Measurements from ENCODE around the gene SCGN. TPM values are rescaled to one million over a fixed set of nuclear protein-coding genes. Genes with fewer than 3 reads are reported as not detected.

Gene SCGN
- total RNA-seq, 1 donor = not detected

DNA sequence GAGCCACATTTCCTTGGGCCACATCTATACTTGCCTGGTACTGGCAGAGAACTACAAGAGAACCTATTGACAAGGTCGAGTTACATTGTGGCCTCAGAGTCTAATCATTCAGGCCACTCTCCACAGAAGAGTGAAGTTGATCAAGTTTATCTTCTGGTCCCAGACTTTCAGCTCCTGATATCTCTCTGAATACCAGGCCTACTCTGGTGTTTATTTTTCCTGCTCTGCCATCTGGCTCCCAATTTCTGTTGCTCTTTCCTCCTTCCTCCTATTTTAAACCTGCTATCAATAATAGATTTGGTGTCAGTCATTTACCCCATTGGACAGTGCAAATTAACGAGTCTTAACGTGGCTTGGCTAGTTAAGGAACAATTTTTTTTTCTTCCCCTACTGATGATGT, 46.6 kb downstream of the SCGN start:
- DNase-seq (ENCODE audit: low read depth) = no peak
- TF ChIP-seq, protein P1, sequence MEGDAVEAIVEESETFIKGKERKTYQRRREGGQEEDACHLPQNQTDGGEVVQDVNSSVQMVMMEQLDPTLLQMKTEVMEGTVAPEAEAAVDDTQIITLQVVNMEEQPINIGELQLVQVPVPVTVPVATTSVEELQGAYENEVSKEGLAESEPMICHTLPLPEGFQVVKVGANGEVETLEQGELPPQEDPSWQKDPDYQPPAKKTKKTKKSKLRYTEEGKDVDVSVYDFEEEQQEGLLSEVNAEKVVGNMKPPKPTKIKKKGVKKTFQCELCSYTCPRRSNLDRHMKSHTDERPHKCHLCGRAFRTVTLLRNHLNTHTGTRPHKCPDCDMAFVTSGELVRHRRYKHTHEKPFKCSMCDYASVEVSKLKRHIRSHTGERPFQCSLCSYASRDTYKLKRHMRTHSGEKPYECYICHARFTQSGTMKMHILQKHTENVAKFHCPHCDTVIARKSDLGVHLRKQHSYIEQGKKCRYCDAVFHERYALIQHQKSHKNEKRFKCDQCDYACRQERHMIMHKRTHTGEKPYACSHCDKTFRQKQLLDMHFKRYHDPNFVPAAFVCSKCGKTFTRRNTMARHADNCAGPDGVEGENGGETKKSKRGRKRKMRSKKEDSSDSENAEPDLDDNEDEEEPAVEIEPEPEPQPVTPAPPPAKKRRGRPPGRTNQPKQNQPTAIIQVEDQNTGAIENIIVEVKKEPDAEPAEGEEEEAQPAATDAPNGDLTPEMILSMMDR (IDR thresholded peaks at IDR 0.05; ENCODE audit: insufficient read depth, low read length) = no peak
- H3K4me3 ChIP-seq (ENCODE audit: low read depth, low read length) = no peak overlapping the region

DNA sequence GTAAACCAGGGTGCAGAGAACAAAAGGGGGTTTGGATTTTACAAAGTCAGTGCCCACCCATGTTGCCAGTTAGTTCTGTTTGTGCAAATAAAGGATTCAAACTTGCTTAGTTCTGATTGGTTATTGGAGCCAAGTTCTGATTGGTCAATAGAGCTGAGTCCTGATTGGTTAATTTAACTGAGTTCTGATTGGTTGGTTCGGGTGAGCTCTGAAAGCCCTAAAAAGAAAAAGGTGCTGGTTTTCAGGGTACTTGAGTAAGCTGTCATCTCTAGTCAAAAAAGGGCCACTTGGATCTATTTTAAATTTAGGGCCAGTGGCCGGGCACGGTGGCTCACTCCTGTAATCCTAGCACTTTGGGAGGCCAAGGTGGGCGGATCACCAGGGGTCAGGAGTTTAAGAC, 47.6 kb downstream of the SCGN start:
- no peak for DNase-seq (ENCODE audit: low read depth)
- H3K4me3 ChIP-seq (ENCODE audit: low read depth, low read length) = no peak overlapping the region
- TF ChIP-seq, protein P1 (IDR thresholded peaks at IDR 0.05; ENCODE audit: insufficient read depth, low read length) = no peak

DNA sequence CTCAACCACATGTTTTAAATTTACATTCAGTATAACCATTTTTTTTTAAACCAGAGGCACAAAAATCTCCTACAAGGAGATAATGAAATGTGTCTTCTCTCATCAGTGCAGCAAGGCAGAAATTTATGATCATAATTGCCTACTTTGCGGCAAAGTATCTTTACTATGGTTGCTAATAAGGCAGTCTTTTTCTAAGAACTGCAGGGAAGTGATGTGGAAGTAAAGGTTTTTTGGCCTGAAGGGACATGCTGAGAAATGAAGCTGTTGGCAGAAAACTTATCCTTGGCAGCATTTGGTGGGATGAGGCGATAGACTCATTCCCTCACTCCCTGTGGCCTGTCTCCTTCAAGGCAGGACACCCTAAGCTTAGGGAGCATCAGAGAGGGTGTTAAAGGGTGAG, 48.7 kb downstream of the SCGN start:
- DNase-seq (ENCODE audit: low read depth) = no peak
- TF ChIP-seq, protein P1 (IDR thresholded peaks at IDR 0.05; ENCODE audit: insufficient read depth, low read length) = no peak
- H3K4me3 ChIP-seq (ENCODE audit: low read depth, low read length) = no peak overlapping the region

DNA sequence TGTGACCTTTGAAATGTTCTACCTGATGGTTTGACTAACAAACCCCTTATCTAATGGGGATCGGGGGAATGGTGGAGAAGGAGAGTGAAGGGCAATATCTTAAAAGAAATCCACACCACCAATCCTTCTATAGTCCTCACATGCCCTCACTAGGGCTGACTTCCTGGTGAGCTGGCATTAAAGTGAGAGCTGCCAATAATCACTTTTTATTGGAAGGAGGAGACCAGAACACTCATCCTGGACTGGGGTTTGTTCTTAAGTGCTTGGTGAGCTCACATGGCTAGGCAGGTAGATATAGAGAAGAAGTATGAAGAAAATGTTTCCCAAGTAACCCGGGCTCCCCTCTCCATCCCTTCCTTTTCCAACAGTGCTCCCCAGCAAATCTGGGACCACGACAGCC, 49.8 kb downstream of the SCGN start:
- no peak for DNase-seq (ENCODE audit: low read depth)
- TF ChIP-seq, protein P1 (IDR thresholded peaks at IDR 0.05; ENCODE audit: insufficient read depth, low read length) = no peak
- no peak overlapping the region for H3K4me3 ChIP-seq (ENCODE audit: low read depth, low read length)

DNA sequence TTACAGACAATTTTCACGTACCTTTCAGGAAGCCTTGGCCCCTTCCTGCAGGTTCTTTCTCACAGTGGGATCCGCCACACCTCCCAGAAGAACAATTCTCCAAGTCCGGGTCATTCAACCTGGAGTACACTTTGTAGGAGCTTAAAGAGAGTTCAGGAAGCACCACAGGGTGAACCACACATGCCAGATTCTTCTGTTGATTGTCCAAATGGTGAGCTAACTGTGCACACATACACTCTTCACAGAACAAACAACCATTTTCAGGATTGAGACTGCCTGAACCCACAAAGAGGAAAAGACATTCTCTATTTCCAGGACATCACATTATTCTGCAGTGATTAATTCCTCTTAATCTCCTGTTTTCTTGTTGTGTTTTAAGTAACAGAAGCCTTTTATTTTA, 51.0 kb downstream of the SCGN start:
- H3K4me3 ChIP-seq (ENCODE audit: low read depth, low read length) = no peak overlapping the region
- no peak for DNase-seq (ENCODE audit: low read depth)
- TF ChIP-seq, protein P1 (IDR thresholded peaks at IDR 0.05; ENCODE audit: insufficient read depth, low read length) = no peak

DNA sequence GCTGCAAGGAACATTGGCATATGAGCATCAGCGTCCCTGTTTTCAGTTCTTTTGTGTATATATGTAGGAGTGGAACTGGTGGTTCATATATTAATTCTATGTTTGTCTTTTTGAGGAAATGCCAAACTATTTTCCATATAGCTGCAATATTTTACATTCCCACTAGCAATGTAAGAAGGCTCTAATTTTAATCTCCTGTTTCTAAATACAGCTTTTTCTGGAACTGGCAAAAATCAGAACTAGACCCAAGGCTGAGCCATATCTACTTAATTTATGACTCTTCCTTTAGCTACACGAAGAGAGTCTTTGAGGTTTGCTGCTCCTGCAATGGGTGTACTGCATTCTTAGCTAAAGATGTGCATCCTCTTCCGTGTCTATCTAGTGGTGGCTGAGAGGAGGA, 52.0 kb downstream of the SCGN start:
- no peak overlapping the region for H3K4me3 ChIP-seq (ENCODE audit: low read depth, low read length)
- TF ChIP-seq, protein P1 (IDR thresholded peaks at IDR 0.05; ENCODE audit: insufficient read depth, low read length) = no peak
- no peak for DNase-seq (ENCODE audit: low read depth)

DNA sequence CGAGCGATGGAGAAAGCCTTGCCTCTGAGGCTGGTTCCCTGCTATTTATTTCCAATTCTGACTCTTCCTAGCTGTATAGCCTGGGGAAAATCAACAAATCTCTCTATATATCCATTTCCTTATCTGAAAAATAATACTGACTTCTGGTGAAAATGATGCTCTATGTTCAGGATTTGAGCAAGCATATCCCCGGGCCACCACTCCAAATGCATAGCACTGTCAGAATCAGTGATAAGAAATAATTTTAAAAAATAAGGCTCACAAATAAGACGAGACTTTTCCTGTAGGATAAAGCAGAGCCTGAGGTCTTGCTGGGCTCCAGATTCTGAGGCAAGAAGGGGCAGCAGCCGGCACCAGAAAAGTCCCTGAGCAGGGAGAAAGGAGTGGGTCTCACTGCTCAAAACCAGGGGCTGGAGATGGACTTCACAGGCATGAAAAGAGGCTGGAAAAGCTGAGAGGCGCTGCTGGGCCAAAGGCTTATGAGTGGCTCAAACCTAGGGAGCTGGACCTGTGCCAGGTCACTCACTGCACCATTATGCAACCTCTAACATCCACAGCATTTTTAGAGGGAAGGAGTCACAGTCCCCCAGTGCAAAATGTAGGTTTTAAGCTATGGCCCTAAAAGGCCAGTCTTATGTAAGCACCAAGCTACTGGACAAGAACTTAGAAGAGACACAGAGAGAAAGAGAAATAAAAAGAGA, 54.4 kb downstream of the SCGN start:
- TF ChIP-seq, protein P1 (IDR thresholded peaks at IDR 0.05; ENCODE audit: insufficient read depth, low read length) = no peak
- DNase-seq (ENCODE audit: low read depth) = peak; percentile 7
- no peak overlapping the region for H3K4me3 ChIP-seq (ENCODE audit: low read depth, low read length)
